ENCODE data around the gene DYRK1A.

Gene DYRK1A

DNA sequence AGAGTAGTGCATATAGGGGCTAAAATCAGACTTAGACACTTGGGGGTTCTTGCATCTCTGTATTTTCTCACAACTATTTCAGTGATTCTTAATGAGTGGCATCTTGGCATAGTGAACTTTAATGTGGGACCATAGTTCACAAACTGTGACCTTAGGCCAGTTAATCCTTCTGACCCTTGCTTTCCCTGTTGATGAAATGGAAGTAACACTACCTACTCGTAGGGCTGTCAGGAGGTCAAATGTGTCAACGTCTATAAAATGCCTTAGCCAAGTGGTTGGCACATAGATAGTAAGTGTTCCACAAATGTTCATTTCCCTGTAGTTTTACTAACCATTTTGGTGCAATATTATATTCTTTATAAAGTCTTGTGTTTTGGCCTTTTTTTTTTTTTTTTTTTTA is 49.4 kb downstream of the DYRK1A start:
- no peak for DNase-seq (ENCODE audit: low read depth in 1 of 2, low spot score in 1 of 2)

DNA sequence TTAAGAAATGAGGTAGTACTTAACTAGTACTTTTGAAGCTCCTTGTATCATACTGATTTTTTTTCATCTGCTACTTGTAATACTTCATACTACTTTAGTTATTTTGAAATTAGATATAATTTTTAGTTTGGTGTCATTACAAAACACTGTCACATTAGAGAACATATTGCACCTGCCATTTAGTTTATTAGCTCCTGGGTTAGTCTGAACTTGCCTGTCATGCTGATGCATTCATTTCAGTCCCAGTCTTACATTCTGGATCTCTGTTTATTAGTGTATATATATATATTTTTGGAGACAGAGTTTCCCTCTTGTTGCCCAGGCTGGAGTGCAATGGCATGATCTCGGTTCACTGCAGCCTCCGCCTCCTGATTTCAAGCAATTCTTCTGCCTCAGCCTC is 50.3 kb downstream of the DYRK1A start:
- DNase-seq (ENCODE audit: low read depth in 1 of 2, low spot score in 1 of 2): no peak

DNA sequence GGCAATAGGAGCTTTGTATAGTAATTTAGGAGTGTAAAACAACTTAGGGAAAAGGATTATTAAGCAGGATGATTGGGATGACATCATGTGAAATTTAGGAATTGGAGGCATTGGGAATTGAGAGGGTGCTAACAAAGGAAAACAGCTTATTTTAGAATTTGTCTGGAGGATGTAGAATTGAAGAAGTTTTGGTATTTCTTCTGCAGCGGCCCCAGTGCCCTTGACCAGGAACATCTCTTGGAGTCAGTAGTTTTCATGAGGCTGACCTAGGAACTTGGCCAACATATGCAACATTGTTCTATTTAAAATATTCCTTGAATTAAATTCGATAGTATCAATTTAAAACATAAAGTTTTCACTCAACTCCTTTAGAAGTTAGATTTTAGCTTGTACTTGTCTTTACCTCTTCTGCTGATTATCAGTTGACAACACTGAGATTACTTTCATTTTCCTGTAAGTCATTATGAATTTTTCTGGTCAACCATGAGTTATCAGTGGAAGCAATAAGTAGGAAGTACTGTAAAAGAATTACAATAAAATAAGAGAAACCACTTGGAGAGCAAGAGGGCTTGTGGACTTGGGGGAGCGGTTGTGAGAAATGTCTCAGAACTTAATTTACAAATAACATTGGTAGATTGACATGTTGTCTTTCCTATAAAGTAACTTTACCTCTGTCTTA is 52.8 kb downstream of the DYRK1A start:
- no peak for DNase-seq (ENCODE audit: low read depth in 1 of 2, low spot score in 1 of 2)

DNA sequence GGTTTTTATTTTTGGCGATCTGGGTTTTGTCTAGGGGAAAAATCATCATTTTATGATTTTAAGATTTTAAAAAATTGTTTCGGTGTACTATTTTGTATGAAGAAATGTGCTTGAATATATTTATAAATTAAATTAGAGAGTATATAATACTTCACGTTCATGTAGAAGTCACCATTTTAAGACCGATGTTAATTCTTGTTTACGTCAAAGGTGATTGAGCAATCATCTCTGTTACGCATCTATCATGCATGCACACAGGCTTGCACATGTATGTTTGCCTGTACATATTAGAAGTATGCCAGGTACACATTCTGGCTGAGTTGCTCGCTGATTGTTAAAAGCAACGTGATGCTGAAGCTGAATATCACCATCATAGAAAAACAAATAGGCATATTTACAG is 54.7 kb downstream of the DYRK1A start:
- no peak for DNase-seq (ENCODE audit: low read depth in 1 of 2, low spot score in 1 of 2)

- no peak for DNase-seq (ENCODE audit: low read depth in 1 of 2, low spot score in 1 of 2)
These were observed 55.8 kb downstream of the DYRK1A start for GRCh38 chr21:37422382-37422781.

- DNase-seq (ENCODE audit: low read depth in 1 of 2, low spot score in 1 of 2): no peak
These were observed 56.5 kb downstream of the DYRK1A start for GRCh38 chr21:37423103-37423502.

DNA sequence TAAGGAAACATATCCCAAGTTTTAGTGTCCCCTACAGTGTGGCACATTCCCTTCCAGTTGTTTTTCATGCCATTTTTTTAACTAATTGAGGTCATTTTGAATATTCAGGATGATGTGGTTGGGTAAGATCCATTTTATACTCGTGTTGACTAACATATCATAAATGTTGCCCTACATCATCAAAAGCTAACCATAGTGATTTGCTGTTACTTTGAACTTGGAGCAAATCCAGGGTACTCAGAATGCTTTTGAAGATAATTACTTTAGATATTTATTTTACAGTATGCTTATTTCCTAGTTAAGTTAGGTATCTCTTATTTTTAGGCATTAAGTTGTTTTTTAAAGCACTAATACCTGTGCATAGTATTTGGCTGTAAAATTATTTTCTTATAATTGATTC is 57.8 kb downstream of the DYRK1A start:
- no peak for DNase-seq (ENCODE audit: low read depth in 1 of 2, low spot score in 1 of 2)

GRCh38 chr21:37425001-37425400 is 58.4 kb downstream of the DYRK1A start:
- no peak for DNase-seq (ENCODE audit: low read depth in 1 of 2, low spot score in 1 of 2)

GRCh38 chr21:37425684-37426083 is 59.1 kb downstream of the DYRK1A start:
- DNase-seq (ENCODE audit: low read depth in 1 of 2, low spot score in 1 of 2): no peak

GRCh38 chr21:37427221-37427620 is 60.6 kb downstream of the DYRK1A start:
- DNase-seq (ENCODE audit: low read depth in 1 of 2, low spot score in 1 of 2): no peak

DNA sequence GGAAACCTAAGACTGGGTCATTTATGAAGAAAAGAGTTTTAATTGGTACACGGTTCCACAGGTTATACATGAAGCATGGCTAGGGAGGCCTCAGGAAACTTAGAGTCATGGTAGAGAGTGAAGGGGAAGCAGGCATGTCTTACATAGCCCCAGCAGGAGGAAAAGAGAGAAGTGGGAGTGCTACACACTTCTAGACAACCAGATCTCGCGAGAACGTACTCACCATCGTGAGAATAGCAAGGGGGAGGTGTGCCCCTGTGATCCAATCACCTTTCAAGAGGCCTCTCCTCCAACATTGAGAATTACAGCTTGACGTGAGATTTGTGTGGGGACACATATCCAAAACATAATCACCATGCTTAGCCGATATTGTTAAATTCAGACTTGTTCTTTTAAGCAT is 62.8 kb downstream of the DYRK1A start:
- no peak for DNase-seq (ENCODE audit: low read depth in 1 of 2, low spot score in 1 of 2)

GRCh38 chr21:37430184-37430821 is 63.7 kb downstream of the DYRK1A start:
- no peak for DNase-seq (ENCODE audit: low read depth in 1 of 2, low spot score in 1 of 2)

DNA sequence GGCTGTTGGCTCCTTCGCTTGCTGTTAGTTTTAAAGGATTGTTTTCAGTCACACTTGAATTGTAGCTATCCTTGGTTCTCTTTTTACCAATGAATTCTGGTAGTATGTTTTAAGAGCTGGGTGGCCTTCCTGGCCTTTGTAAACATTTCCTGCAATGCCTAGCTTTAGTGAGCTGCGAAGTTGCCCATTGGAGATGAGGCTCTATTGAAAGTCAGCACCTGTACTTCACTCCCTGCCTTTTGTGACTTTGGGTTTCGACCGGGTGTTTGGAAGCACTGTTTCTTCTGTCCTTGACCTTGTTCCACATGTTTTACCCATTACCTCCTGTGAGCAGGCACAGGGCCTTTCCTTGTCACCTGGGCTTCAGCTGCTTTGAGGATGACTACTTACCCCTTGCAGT is 64.7 kb downstream of the DYRK1A start:
- no peak for DNase-seq (ENCODE audit: low read depth in 1 of 2, low spot score in 1 of 2)

DNA sequence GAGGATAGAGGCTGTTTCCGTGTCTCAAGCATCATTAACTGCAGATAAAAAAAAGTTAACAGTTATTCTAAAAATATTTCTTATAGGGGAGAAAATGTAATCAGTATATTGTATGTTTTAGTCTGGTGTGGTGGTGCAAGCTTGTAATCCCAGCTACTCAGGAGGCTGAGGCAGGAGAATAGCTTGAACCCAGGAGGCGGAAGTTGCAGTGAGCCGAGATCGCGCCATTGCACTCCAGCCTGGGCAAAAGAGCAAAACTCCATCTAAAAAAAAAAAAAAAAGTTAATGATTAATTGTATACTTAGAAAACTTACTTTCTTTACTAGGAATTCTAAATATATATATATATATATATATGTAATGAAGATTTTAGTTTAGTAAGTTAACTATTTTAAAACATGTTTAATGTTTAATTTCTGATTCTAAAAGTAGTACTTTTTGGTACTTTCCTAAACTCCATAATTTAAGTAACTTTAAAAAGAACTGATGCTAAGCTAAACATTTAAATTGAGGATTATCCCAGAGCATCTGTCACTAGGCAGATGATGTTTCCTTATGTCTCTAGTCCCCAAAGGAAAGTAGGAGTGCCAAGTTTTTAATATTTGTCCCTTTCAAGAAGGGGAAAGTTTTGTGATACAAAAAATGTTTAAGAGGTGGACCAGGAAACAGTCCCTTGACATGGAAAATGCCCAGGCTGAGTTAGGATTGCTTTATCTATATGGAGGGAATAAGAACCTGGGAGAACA is 66.3 kb downstream of the DYRK1A start:
- DNase-seq (ENCODE audit: low read depth in 1 of 2, low spot score in 1 of 2): no peak

DNA sequence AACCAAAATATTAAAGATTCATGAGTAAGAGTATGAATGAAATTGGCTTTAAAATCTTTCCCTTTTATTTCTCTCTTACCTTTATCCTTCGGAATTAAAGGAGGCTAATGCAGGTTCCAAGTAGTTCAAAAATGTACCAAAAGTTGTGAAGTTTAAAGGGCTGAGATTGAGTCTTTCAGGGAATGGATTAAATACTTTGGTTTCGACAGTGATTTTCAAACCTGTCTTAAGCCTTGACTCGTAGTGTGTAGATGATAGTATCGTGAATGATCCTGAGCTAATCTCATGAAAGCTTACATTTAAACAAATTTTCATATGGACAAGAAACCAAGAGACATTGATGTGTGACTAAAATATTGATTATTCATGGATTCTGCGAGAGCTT is 66.9 kb downstream of the DYRK1A start:
- DNase-seq (ENCODE audit: low read depth in 1 of 2, low spot score in 1 of 2): no peak

DNA sequence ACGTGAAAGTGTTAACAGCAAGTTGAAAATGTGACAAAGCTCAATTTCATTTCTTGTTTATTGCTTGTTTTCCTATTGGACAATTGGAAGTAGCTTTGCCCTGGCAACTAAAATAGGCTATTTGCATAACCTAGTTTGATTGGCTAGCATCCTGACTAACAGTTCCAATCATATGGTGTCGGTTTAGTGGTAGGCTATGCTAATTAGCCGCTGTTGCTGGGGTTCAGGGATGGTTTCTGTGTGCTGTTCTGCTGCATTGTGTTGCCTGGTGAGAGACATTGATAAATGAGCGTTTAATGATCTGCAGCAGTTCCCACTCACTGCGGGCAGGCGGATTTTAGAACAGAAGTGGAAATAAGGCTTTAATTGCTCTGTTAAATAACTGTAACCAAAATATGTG is 68.5 kb downstream of the DYRK1A start:
- DNase-seq (ENCODE audit: low read depth in 1 of 2, low spot score in 1 of 2): no peak

GRCh38 chr21:37435711-37436110 is 69.1 kb downstream of the DYRK1A start:
- no peak for DNase-seq (ENCODE audit: low read depth in 1 of 2, low spot score in 1 of 2)

DNA sequence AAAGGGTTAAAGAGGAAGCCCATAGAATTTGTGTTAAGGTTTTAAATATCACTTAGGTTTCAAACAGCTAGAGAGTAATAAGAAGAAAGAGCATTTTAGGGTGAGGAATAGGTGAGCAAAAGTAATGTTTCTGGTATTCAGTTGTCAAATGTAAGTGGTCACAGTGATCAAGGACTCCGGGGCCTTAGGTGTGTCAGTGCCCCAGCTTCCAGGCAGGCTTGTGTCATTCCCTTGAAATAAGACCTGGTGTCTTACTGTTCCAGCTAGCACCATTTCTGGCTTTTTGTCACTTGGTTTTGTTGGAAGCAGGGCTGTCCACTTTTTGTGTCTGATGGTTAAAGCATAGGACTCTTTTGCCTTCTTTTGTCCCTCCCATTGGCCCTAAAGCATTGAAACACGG is 69.6 kb downstream of the DYRK1A start:
- no peak for DNase-seq (ENCODE audit: low read depth in 1 of 2, low spot score in 1 of 2)

DNA sequence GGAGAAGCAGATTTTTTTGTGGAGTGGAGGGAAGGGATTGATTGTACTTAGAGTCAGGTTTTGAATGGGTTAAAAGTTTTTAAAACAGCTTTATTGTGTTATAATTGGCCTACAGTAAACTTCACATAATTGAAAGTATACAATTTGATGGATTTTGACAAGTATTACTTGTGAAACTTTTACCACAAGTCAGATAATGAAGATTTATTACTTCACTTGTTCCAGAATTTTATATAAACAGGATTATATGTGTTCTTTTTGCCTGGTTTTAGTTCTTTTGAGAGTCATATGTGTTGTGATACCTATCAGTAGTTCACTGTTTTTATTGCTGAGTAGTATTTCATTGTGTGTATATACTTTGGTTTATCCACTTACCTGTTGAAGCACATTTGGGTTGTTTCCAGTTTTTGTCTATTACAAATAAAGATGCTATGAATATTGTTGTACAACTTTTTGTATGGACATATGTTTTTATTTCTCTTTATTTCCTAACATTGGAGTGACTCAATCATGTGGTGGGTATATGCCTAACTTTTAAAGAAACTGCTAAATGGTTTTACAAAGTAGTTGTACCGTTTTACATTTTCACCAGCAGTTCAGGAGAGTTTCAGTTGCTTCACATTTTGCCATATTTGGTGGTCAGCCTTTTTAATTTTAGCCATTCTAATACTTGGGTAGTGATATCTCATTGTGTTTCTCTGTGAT is 71.0 kb downstream of the DYRK1A start:
- DNase-seq (ENCODE audit: low read depth in 1 of 2, low spot score in 1 of 2): no peak

- DNase-seq (ENCODE audit: low read depth in 1 of 2, low spot score in 1 of 2): no peak
These were observed 77.1 kb downstream of the DYRK1A start for GRCh38 chr21:37443683-37444082.

DNA sequence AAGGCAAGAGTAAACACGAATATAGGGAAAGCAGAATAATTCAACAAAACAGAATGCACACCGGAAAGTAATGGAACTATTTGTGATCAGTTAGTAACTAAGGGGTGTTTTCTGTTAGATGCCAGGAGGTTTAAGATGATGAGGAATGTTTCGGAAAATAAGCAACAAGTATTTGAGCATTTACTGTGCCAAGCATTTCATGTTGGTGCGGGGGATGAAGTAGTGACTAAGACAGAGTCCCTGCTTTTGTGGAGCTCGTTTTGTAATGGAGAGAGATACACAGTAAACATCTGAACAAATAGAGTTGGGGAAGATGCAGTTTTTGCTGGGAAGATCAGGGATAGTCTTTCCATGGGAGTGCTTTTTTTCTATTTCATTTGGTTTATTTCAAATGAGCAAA is 78.7 kb downstream of the DYRK1A start:
- DNase-seq (ENCODE audit: low read depth in 1 of 2, low spot score in 1 of 2): no peak

DNA sequence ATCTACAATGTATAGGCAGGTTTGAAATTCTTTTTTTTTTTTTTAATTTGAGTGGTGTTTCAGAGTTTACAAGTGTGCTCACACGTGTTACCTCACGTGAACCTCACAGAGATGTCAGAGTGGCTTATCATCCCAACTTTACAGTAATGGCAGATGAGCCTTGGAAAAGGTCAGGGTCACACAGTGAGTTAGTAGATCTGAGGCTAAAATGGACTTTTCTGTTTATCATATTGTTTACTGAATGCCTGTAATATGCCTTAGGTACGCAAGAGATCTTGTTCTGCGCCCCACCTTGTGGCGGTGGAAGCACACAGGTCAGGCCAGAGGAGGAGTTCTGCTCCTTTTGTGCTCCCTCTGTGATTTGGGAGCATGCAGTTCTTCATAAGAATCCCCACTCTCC is 80.0 kb downstream of the DYRK1A start:
- no peak for DNase-seq (ENCODE audit: low read depth in 1 of 2, low spot score in 1 of 2)
